Stimulated activated CD8-positive, alpha-beta memory T cell treated with anti-CD3 and anti-CD28 coated beads, Interleukin-12 subunit alpha, Interleukin-12 subunit beta, amount 100 ng/mL, for 4 hours (primary cell): ENCODE data around the gene LRRC49.
"Not testable (repeated sequence)": the region's sequence is repeated elsewhere in the genome, so short reads cannot be mapped to it uniquely, and the experiment has no call there.

Experiments used
- DNase-seq: peaks from one replicate; pipeline ENCODE4 v3.0.0-alpha.2; 2020; ENCODE audit warnings: low read depth

The LRRC49 gene

GRCh38 chr15:70923311-70924080, 30.9 kb downstream of the LRRC49 start:
- no peak for DNase-seq

GRCh38 chr15:70926914-70927313, 34.3 kb downstream of the LRRC49 start:
- DNase-seq, result not testable (repeated sequence)

GRCh38 chr15:70931821-70932220, 39.2 kb downstream of the LRRC49 start:
- DNase-seq, result no peak

- DNase-seq, result no peak
Measured at GRCh38 chr15:70932397-70932796, 39.8 kb downstream of the LRRC49 start.

- no peak for DNase-seq
Measured at GRCh38 chr15:70933411-70933810, 40.8 kb downstream of the LRRC49 start.

GRCh38 chr15:70935631-70936030, 43.0 kb downstream of the LRRC49 start:
- DNase-seq, result no peak

- DNase-seq, result no peak
Measured at GRCh38 chr15:70936326-70936725, 43.7 kb downstream of the LRRC49 start.

GRCh38 chr15:70943285-70943684, 50.7 kb downstream of the LRRC49 start:
- DNase-seq, result not testable (repeated sequence)

GRCh38 chr15:70947351-70948335, 55.0 kb downstream of the LRRC49 start:
- DNase-seq, result no peak

GRCh38 chr15:70950953-70951352, 58.3 kb downstream of the LRRC49 start:
- no peak for DNase-seq

- DNase-seq, result no peak
Measured at GRCh38 chr15:70954171-70954570, 61.5 kb downstream of the LRRC49 start.

GRCh38 chr15:70954733-70955132, 62.1 kb downstream of the LRRC49 start:
- DNase-seq, result no peak

GRCh38 chr15:70955151-70955550, 62.5 kb downstream of the LRRC49 start:
- no peak for DNase-seq

GRCh38 chr15:70956201-70956995, 63.8 kb downstream of the LRRC49 start:
- no peak for DNase-seq

GRCh38 chr15:70962084-70962483, 69.5 kb downstream of the LRRC49 start:
- DNase-seq, result no peak

- no peak for DNase-seq
Measured at GRCh38 chr15:70963199-70963598, 70.6 kb downstream of the LRRC49 start.

- DNase-seq, result no peak
Measured at GRCh38 chr15:70964058-70964457, 71.4 kb downstream of the LRRC49 start.

- DNase-seq, result no peak
Measured at GRCh38 chr15:70964686-70965085, 72.1 kb downstream of the LRRC49 start.

- no peak for DNase-seq
Measured at GRCh38 chr15:70967646-70968045, 75.0 kb downstream of the LRRC49 start.

GRCh38 chr15:70974004-70974832, 81.6 kb downstream of the LRRC49 start:
- no peak for DNase-seq

GRCh38 chr15:70976851-70977250, 84.2 kb downstream of the LRRC49 start:
- no peak for DNase-seq
